Stomach (tissue), 9 donors: ENCODE results near the gene DMKN. TPM values are rescaled to one million over a fixed set of nuclear protein-coding genes. Genes with fewer than 3 reads are reported as not detected.
A peak's percentile ranks its signal among the peaks of the same experiment; 100 is the strongest.

Experiments used
- DNase-seq, 2 donors: peaks; one replicate each; pipeline versions ENCODE4 v3.0.0 to v3.0.0-alpha.2; 2013 to 2019
- H3K27ac ChIP-seq, 5 donors: fragments of 200-600 bp in 4 of 5; sonication (generic) in 4 of 5; one replicate each; pipeline ENCODE4 v1.5.1; 2013 to 2019; ENCODE audit warnings: mild to moderate bottlenecking in 1 of 5, moderate library complexity in 1 of 5
- H3K27me3 ChIP-seq, 3 donors: fragments of 200-600 bp; sonication (generic); one replicate each; pipeline ENCODE4 v1.5.1; 2017 to 2019; ENCODE audit warnings: mixed run types in 1 of 3
- H3K36me3 ChIP-seq, 4 donors: fragments of 200-600 bp; sonication (generic); 1 replicate in 3 of 4; 2 replicates in 1 of 4; pipeline ENCODE4 v1.5.1; 2016 to 2019
- H3K4me1 ChIP-seq, 4 donors: fragments of 200-600 bp; sonication (generic); one replicate each; pipeline ENCODE4 v1.5.1; 2016 to 2019
- H3K4me3 ChIP-seq, 4 donors: fragments of 200-600 bp; sonication (generic) in 3 of 4; one replicate each; pipeline ENCODE4 v1.5.1; 2016 to 2019; ENCODE audit warnings: mild to moderate bottlenecking in 1 of 4
- H3K9me3 ChIP-seq, 4 donors: fragments of 200-600 bp; sonication (generic); one replicate each; pipeline ENCODE4 v1.5.1; 2016 to 2019
- CTCF ChIP-seq, 7 experiments: fragments of 450-650 bp in 4 of 7; fragments of 200-600 bp in 3 of 7; sonication (generic) in 3 of 7; IDR thresholded peaks; one replicate each; pipeline ENCODE4 v1.5.1; 2016 to 2019; ENCODE audit warnings: antibody characterized with exemption in 7 of 7, control low read depth in 2 of 7, mild to moderate bottlenecking in 1 of 7
- EP300 ChIP-seq: sonication (generic); formaldehyde crosslinking; IDR thresholded peaks from one replicate; pipeline ENCODE4 v1.6.1; 2017; ENCODE audit warnings: antibody characterized with exemption
- POLR2A ChIP-seq, 4 donors: fragments of 450-650 bp; IDR thresholded peaks; one replicate each; pipeline ENCODE4 v1.6.1; 2016; ENCODE audit warnings: antibody characterized with exemption in 4 of 4, control low read depth in 2 of 4, mild to moderate bottlenecking in 1 of 4, moderate library complexity in 1 of 4
- POLR2AphosphoS5 ChIP-seq, 3 donors: sonication (generic); formaldehyde crosslinking; IDR thresholded peaks; one replicate each; pipeline ENCODE4 v1.6.1; 2016; ENCODE audit warnings: antibody characterized with exemption in 3 of 3
- whole genome bisulfite sequencing, 5 donors: extraction: QIAGEN DNeasy Blood & Tissue Kit in 3 of 5; methylation state at CpG; one replicate each; pipeline versions ENCODE4 v1.1.5 to v1.1.7; 2013 to 2018; 5-methylcytosine and 5-hydroxymethylcytosine counted together
- intact Hi-C: fragments of 100-400 bp; cut with DNase I; formaldehyde crosslinking; loops from one replicate; pipeline ENCODE4 v1.15.1; 2023; ENCODE audit warnings: low total_unique reads
- polyA plus RNA-seq, 3 donors: library from polyadenylated mRNA; stranded (reverse); fragments of 200-250 nt; gene quantifications; one replicate each; pipeline ENCODE4 v1.2.3, GENCODE V29; 2013
- total RNA-seq, 5 donors: library from RNA; depleted of rRNA; stranded (reverse); fragments of >200 nt; gene quantifications; one replicate each; pipeline versions ENCODE4 v1.1.0 to v1.2.3, GENCODE V29; 2014 to 2016
- donor health status: healthy with polysubstance abuse.
- donor health status: Bipolar disorder and iron deficiency.
- donor health status: healthy.

Gene DMKN
- total and polyA plus RNA-seq, 8 donors: 4.9 to 139 (median 36.9) TPM; not detected in 1

GRCh38 chr19:35518313-35518712 lies 4.9 kb upstream of the DMKN start:
- Histone ChIP-seq H3K4me1 (no peaks in the 10 kb centered on the region), H3K9me3 (no peaks in the 10 kb centered on the region), H3K36me3 (no peaks in the 10 kb centered on the region), H3K4me3 (no peak overlapping the region), H3K27ac (no peak overlapping the region), H3K27me3 (peaks cover 0 to 16% (median 0%) of the 10 kb centered on the region in 3 donors)
- DNase-seq: no peak
- no peak for TF ChIP-seq POLR2A (IDR thresholded peaks at IDR 0.05)
- no peak for TF ChIP-seq EP300
- TF ChIP-seq POLR2AphosphoS5 (IDR thresholded peaks at IDR 0.05): no peak
- no peak for TF ChIP-seq CTCF (IDR thresholded peaks at IDR 0.05)
- 55 to 66% (median 59%) methylated on average over 6 of the region's 6 CpGs for WGBS, 5 donors
- intact Hi-C loops: no loop called here

- DNase-seq: no peak
- intact Hi-C loops: no loop called here
- Histone ChIP-seq H3K36me3 (no peaks in the 10 kb centered on the region), H3K9me3 (no peaks in the 10 kb centered on the region), H3K4me1 (no peaks in the 10 kb centered on the region), H3K4me3 (no peak overlapping the region), H3K27me3 (peaks cover 0 to 25% (median 0%) of the 10 kb centered on the region in 3 donors), H3K27ac (no peak overlapping the region)
- no peak for TF ChIP-seq POLR2A (IDR thresholded peaks at IDR 0.05)
- TF ChIP-seq CTCF (IDR thresholded peaks at IDR 0.05): no peak
- TF ChIP-seq POLR2AphosphoS5 (IDR thresholded peaks at IDR 0.05): no peak
- TF ChIP-seq EP300: no peak
- 88 to 94% (median 91%) methylated on average over 2 of the region's 2 CpGs for WGBS, 5 donors
Observed at GRCh38 chr19:35517342-35517741, 3.9 kb upstream of the DMKN start.

- Histone ChIP-seq H3K36me3 (no peaks in the 10 kb centered on the region), H3K9me3 (no peaks in the 10 kb centered on the region), H3K4me3 (no peak overlapping the region), H3K27ac (no peak overlapping the region), H3K4me1 (no peaks in the 10 kb centered on the region), H3K27me3 (peaks cover 0 to 36% (median 0%) of the 10 kb centered on the region in 3 donors)
- TF ChIP-seq POLR2A (IDR thresholded peaks at IDR 0.05) (no peak), EP300 (no peak), POLR2AphosphoS5 (IDR thresholded peaks at IDR 0.05) (no peak), CTCF (IDR thresholded peaks at IDR 0.05) (no peak)
- intact Hi-C loops: no loop called here
- DNase-seq: no peak
- 83 to 97% (median 90%) methylated on average over 3 of the region's 3 CpGs for WGBS, 5 donors
Observed at GRCh38 chr19:35516310-35516709, 2.9 kb upstream of the DMKN start.

- Histone ChIP-seq H3K27me3 (peaks cover 0 to 55% (median 5%) of the 10 kb centered on the region in 3 donors), H3K4me3 (no peak overlapping the region), H3K9me3 (no peaks in the 10 kb centered on the region), H3K27ac (no peak overlapping the region), H3K4me1 (peaks cover 0 to 14% (median 10%) of the 10 kb centered on the region in 4 donors), H3K36me3 (no peaks in the 10 kb centered on the region)
- TF ChIP-seq CTCF (IDR thresholded peaks at IDR 0.05) (no peak), POLR2A (IDR thresholded peaks at IDR 0.05) (no peak), POLR2AphosphoS5 (IDR thresholded peaks at IDR 0.05) (no peak), EP300 (no peak)
- WGBS, 5 donors: 23 to 36% (median 27%) methylated on average over 10 to 20 of the region's 20 CpGs
- intact Hi-C loops: no loop called here
- DNase-seq: peak in 1 of 2 donors; percentile 53
Observed at GRCh38 chr19:35514282-35514809, 897 bp upstream of the DMKN start.
